ENCODE data around the gene PTPRN2. TPM values are rescaled to one million over a fixed set of nuclear protein-coding genes. Genes with fewer than 3 reads are reported as not detected.

Gene PTPRN2
- polyA plus RNA-seq, 1 experiment, result 0.02 TPM

GRCh38 chr7:157650131-157650631 lies 937.4 kb downstream of the PTPRN2 start:
- Histone ChIP-seq H3K27ac (ENCODE audit: low read depth, low read length) (no peak overlapping the region), H3K27me3 (ENCODE audit: control insufficient read depth, insufficient read depth, low read length) (no peaks in the 10 kb centered on the region), H3K4me3 (ENCODE audit: low read depth, low read length) (no peak overlapping the region), H3K9me3 (ENCODE audit: control insufficient read depth, insufficient read depth, low read length) (peaks cover 82% of the 10 kb centered on the region)
- TF ChIP-seq CTCF (IDR thresholded peaks at IDR 0.05; ENCODE audit: low read depth, low read length), result no peak
- DNase-seq (ENCODE audit: low read depth, low spot score), result no peak
- ChIA-PET POLR2A (no interaction called here), CTCF (no interaction called here)

GRCh38 chr7:157646551-157646950 lies 941.1 kb downstream of the PTPRN2 start:
- no peak overlapping the region for H3K4me3 ChIP-seq (ENCODE audit: low read depth, low read length)
- H3K27me3 ChIP-seq (ENCODE audit: control insufficient read depth, insufficient read depth, low read length), result no peaks in the 10 kb centered on the region
- peaks cover 80% of the 10 kb centered on the region for H3K9me3 ChIP-seq (ENCODE audit: control insufficient read depth, insufficient read depth, low read length)
- ChIA-PET POLR2A (no interaction called here), CTCF (no interaction called here)
- DNase-seq (ENCODE audit: low read depth, low spot score), result no peak
- H3K27ac ChIP-seq (ENCODE audit: low read depth, low read length), result no peak overlapping the region
- TF ChIP-seq CTCF (IDR thresholded peaks at IDR 0.05; ENCODE audit: low read depth, low read length), result no peak

GRCh38 chr7:157645539-157645938 lies 942.1 kb downstream of the PTPRN2 start:
- POLR2A ChIA-PET, result no interaction called here
- no peak for TF ChIP-seq CTCF (IDR thresholded peaks at IDR 0.05; ENCODE audit: low read depth, low read length)
- peaks cover 74% of the 10 kb centered on the region for H3K9me3 ChIP-seq (ENCODE audit: control insufficient read depth, insufficient read depth, low read length)

GRCh38 chr7:157644946-157645345 lies 942.7 kb downstream of the PTPRN2 start:
- ChIA-PET CTCF (no interaction called here), POLR2A (no interaction called here)
- Histone ChIP-seq H3K27me3 (ENCODE audit: control insufficient read depth, insufficient read depth, low read length) (no peaks in the 10 kb centered on the region), H3K9me3 (ENCODE audit: control insufficient read depth, insufficient read depth, low read length) (peaks cover 68% of the 10 kb centered on the region), H3K4me3 (ENCODE audit: low read depth, low read length) (no peak overlapping the region), H3K27ac (ENCODE audit: low read depth, low read length) (no peak overlapping the region)
- no peak for TF ChIP-seq CTCF (IDR thresholded peaks at IDR 0.05; ENCODE audit: low read depth, low read length)
- no peak for DNase-seq (ENCODE audit: low read depth, low spot score)

More at GRCh38 chr7:157645539-157645938, 942.1 kb downstream of the PTPRN2 start:
- no peak overlapping the region for H3K4me3 ChIP-seq (ENCODE audit: low read depth, low read length)
- no peak for DNase-seq (ENCODE audit: low read depth, low spot score)
- no peak overlapping the region for H3K27ac ChIP-seq (ENCODE audit: low read depth, low read length)
- H3K27me3 ChIP-seq (ENCODE audit: control insufficient read depth, insufficient read depth, low read length), result no peaks in the 10 kb centered on the region
- CTCF ChIA-PET, result no interaction called here

- ChIA-PET POLR2A (no interaction called here), CTCF (no interaction called here)
- Histone ChIP-seq H3K9me3 (ENCODE audit: control insufficient read depth, insufficient read depth, low read length) (peaks cover 67% of the 10 kb centered on the region), H3K27ac (ENCODE audit: low read depth, low read length) (no peak overlapping the region), H3K4me3 (ENCODE audit: low read depth, low read length) (no peak overlapping the region), H3K27me3 (ENCODE audit: control insufficient read depth, insufficient read depth, low read length) (no peaks in the 10 kb centered on the region)
- DNase-seq (ENCODE audit: low read depth, low spot score), result no peak
- TF ChIP-seq CTCF (IDR thresholded peaks at IDR 0.05; ENCODE audit: low read depth, low read length), result no peak
Measured at GRCh38 chr7:157643525-157643970, 944.1 kb downstream of the PTPRN2 start.
